Stimulated activated CD4-positive, alpha-beta T cell treated with anti-CD3 and anti-CD28 coated beads, Interleukin-12 subunit alpha, Interleukin-12 subunit beta, amount 100 ng/mL, for 48 hours (primary cell): Measurements from ENCODE around the gene SKI.

ENCODE experiments used
- DNase-seq, 3 donors: peaks; one replicate each; pipeline ENCODE4 v3.0.0-alpha.2; 2020; ENCODE audit warnings: low read depth in 2 of 3, low spot score in 1 of 3

SKI gene

DNA sequence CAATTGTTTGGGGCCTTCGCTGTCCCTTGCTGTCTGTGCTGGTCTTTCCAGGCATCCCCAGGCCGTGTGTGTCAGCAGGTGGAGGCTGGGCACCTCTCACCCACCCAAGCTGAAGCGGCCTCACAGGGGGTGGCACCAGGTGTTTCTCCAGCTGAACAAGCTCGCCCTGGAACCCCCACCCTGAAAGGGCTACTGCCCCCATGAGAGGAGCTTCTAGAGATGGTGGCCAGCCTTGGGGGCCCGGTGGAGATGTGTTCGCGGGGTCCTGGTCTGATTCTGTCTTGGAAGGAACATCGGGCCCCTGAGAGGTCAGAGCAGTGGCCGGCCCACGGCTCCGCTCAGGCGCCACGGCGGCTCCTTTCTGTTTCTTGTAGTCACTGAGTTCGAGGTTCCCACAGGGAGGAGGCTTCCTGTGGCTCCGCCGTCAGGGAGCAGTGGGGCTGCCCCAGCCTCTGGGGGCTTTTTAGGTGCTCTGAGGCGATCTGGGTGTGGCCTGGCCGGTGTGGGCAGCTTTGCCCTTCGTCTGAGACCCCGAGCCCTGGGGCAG is 46.9 kb downstream of the SKI start:
- DNase-seq: no peak

DNA sequence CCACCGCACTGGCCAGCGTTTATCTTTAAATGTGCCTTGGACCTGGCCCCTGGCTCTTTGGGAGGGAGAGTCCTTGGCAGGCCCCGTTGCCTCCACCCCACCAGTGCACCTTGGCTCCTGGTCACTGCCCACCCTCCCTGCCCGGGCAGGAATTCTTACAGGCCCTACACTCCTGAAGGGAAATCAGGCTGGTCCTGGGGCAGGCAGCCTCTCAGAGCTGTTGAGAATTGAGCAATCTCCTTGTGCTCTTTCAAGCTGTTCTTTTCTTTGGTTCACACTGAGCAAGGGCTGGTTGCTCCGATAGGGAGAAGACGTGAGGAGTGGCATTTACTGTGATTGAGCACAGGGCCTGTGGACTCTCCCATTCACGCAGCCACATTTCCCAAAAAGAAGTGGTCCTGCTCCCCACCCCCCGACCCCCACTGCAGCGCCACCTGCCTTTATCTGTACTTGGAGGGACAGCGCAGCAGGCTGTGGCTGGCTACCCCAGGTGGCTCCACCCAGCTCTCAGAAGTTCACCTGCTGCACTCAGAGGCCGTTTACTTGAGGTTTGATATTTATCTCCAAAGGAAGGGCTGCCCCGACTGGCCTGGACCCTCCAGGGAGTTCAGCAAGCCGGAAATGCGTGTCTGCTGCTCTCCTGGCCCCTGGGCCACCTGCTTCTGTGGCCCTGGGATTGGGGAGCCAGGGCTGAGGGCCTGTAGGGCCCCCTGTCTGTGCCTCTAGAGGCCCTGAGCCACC is 47.8 kb downstream of the SKI start:
- no peak for DNase-seq

DNA sequence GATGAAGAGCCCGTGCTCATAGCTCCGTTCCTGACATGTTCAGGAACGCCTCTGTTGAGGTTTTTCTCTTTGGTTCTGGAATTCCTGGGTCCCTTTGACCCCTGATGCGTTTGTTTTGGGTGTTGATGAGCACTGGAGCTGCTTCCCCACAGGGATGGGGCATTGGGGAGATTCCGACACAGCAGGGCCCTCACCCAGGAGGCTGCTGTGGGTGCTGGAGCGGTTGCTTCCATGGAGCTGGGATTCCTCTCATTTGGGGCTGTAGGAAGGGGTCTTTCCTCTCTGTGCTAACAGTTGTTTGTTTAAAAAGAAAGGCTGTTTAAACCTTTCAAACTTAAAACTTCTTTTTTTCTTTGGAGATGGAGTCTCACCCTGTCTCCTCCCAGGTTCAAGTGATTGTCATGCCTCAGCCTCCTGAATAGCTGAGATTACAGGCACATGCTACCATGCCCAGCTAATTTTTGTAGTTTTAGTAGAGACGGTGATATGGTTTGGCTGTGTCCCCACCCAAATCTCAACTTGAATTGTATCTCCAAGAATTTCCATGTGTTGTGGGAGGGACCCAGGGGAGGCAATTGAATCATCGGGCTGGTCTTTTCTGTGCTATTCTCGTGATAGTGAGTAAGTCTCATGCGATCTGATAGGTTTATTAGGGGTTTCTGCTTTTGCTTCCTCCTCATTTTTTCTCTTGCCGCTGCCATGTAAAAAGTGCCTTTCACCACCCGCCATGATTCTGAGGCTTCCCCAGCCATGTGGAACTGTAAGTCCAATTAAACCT is 48.9 kb downstream of the SKI start:
- DNase-seq: no peak

DNA sequence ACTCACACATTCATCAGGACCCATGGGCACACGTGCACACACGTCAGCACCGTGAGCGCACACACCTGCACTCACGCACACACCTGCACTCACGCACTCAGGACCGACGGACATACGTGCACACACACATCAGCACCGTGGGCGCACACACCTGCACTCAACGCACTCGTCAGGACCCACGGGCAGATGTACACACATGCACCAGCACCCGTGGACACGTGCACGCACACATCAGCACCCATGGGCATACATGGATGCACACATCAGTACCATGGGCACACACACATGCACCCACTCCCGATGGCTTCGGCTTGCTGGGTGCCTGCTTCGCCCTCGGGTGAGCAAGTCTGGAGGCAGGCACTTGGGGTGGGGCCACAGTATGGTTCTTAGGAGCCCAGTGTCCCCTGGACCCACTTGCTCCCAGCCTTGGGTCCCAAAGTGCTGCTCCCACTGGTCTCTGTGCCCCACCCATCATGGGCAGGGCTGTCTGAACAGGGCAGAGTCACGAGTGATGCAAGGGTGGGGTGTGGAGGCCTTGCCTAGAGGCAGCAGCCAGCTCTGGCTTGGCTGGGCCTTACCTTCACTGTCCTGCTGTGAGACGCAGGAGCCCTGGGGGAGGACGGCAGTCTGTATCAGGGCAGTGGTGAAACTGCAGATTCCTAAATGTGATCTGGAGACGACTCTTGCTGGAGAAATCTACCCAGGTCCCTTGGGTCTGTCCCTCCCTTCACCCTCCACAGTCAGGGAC is 49.8 kb downstream of the SKI start:
- DNase-seq: no peak

DNA sequence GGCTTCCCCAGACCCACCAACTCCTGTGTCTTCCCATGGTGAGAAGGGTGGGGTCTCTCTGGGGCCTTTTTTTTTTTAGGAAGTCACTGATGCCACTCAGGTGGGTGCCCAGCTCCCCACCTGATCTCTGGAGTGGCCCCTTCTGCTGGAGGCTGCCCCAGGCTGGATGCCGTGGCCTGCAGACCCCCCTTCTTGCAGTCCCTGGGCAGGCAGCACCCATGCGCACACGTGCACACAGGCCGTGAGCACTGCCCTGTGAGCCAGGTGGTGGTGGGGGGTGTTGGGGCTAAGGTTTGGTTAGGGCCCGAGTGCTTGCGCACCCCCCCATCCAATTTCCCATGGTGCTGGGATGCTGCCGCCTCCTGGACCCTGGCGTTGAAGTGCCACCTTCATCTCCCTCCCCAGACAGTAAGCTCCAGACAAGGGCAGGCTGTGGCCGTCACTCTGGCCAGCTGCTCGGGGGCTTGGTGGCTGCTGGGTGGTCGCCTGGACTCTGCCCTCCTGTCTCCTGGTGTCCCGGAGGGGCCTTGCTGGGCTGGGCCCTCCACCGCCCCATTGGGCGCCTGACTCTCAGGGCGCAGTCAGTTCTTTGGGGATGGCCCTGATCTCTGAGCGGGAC is 50.6 kb downstream of the SKI start:
- DNase-seq: no peak

DNA sequence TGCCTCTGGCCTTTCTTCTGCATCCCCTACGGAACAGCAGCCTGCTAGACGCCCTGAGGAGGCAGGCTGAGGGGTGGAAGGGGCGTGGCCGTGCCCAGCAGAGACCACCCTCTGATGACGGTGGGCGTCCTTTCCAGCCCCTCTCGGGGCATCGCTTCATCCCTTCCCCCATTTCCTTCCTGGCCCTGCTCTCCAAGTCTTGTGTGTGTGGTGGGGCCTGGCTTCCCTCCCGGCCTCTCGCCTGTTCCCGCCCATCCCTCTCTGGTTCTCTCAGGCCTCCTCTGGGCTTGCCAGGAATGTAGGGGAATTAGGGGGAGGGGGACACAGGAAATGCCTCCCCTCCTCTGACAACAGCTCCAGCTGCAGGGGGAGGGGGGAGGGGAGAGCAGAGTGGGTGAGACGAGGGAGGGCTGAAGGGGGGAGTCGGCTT is 51.1 kb downstream of the SKI start:
- DNase-seq: no peak

DNA sequence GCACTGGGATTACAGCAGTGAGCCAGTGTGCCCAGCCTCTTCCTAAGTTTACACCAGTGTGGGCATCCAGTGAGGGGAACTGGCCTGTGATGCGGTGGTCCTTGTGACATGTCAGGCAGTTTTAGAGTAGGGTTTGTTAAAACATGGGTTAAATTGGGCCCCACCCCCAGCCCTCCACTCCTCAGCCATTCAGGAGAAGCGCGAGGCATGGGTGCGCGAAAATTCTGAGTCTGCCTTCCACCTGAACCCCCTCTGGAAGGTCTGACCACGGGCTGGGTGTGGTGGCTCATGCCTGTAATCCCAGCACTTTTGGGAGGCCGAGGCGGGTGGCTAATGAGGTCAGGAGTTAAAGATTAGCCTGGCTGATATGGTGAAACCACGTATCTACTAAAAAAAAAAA is 51.7 kb downstream of the SKI start:
- no peak for DNase-seq

DNA sequence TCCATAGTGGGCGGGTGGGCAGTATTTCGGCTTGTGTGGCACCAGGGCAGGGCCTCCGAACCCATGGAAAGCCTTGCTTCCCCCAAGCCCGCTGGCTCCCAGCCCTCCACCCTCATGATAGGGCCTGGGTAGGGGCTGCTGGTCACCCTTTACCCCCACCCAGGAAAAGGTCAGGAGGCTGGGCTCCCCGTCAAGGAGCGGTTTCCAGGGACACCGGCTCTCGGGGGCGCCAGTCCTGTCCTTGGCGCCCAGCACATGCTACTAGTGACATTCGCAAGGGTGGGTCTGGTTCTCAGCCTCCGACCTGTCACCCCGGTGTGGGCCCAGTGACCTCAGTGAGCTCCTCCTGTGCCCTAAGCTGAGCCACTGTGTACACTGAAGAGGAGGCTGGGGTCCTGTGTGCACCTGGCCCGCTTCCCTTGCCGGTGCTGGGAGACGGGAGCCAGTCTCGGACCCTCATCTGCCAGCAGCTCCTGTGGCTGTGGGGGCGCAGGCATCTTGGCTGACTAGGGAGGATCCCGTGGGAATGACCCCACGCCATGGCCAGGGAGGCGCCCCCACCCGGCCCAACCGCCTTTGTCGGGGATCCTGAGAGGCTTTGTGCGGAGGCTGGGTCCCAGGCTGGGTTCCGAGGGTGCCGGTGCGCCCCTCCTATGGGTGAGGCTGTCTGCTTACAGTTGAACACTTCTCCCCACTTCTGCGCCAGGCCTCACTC is 54.6 kb downstream of the SKI start:
- DNase-seq: no peak

DNA sequence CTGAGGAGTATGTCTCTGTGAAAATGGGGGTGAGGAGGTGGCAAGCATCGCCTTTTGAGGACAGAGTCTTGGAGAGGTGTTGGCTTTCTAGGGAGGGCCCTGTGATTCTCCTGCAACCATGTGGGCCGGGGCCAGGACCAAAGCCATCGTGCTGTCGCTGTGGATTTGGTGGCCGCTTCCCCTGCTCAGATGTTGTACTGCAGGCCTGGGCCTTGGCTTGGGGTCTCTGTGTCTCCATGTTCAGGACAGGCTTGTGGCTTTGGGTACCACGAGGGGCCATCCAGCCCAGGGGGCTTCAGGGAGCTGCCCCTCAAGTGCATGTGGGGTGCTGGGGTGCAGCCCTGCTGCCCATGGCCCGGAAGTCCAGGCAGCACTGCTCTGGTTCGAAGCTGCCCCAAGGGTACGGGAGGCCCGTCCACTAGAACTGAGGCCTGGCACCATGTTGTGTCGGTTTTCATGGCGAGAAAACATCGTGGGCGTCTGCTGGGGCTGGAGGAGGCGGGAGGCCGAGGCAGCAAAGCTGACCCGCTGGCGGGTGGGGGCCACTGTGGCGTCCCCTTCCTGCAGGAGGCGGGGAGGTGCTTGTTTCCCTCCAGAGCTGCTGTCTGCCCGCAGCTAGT is 55.4 kb downstream of the SKI start:
- no peak for DNase-seq

DNA sequence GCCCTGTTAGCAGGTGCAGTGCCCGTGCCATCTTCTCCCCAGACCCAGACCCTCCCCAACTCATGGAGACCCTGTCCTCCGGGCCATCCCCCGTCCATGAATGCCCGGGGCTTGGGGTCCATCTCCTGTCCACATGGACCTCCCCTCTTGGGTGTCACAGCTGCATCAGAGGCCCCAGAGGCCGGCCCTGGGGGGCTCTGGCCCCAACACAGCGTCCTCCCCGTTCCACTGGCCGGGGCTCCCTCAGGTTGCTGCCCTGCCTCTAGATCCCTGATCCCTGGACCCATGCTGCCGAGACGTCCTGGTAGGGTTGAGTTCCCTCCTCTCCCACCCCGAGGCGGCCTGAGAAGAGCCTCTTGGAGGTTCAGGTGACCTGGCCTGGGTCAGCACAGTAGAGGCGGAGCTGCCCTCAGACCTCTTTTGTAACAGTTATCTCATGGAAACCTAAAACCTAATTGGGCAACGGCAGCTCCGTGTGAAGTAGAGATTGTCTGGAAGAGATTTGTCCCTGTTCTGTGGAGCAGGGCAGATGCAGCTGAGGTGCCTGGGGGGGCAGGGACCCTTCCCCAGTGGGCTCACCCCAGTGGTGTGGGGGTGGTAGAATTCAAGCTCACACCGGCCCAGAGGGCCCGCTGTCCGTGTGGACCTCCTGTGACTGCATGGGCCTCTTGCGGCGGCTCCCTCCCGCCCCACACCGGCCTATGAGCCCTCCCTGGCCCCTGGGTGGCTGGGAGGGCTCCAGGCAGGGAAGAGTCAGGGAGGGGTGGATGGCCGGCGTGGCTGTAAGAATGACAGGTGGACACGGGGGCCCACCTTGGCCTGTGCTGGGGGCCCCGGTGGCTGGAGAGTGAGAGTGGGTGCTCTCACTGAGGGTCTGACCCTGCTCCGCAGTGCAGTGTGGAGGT is 56.1 kb downstream of the SKI start:
- no peak for DNase-seq

DNA sequence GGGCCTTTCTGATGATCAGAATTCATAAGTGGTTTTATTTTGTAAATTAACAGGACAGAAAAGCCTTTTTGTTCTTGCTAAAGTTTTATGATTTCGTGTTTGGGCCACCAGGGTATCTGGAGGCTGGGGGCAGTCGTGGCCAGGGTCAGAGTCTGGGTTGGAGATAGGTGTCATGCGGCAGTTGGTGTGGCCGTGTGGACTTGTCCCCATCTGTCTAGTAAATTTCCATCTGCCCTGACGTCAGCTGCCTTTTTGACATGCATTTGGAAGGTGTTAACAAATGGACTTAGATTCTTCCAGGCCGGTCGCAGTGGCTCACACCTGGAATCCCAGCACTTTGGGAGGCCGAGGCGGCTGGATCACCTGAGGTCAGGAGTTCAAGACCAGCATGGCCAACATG is 56.8 kb downstream of the SKI start:
- DNase-seq: no peak

DNA sequence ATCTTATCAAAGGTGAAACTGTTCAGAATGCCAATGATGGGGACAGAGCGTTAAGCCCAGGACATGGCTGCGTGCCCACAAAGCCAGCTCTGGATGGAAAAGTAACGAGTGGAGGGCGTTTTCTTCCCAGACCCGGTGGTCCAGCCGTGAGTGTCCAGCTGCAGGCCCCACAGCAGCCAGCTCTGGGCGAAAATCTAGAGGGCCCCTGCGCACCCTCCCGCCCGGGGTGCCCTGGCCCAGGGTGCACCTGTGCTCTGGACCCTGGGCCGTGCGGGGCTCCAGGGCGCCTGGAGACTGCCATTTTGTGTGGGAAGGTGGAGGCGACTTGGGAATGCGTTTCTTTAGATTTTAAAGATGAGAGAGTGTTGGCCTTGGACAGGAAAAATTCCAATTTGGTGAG is 58.8 kb downstream of the SKI start:
- DNase-seq: no peak

DNA sequence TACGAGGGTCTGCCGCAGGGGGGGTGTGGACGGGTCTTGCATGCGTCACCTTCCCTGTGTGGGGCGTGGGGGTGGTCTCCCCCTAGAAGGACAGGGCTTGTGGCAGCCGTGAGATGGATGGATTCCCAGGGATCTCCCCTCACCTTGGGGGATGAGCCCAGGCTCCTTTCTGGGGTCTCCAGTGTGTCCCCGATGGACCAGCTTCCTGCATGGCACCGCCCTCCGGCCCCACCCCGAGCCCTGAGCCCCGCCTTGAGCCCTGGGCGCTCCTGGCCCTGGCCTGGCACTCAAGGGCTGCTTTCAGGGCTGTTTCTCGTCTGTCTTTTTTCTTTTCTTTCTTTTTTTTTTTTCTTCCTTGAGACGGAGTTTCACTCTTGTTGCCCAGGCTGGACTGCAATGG is 59.5 kb downstream of the SKI start:
- DNase-seq: no peak

DNA sequence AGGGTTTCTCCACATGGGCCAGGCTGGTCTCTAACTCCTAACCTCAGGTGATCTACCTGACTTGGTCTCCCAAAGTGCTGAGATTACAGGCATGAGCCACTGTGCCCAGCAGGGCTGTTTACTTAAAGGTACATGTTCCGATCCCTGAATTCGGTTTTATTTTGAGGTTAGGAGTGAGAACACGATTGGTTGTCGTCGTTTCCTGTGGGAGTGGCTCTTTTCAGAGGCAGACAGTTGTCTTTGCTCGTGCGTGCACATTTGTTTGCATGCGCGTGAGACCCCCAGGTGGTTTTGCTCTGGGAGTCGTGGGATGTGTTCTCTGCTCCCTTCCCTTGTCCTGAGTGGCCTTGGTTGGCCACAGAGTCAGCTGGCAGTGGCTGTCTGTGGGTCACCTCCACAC is 60.2 kb downstream of the SKI start:
- DNase-seq: no peak

DNA sequence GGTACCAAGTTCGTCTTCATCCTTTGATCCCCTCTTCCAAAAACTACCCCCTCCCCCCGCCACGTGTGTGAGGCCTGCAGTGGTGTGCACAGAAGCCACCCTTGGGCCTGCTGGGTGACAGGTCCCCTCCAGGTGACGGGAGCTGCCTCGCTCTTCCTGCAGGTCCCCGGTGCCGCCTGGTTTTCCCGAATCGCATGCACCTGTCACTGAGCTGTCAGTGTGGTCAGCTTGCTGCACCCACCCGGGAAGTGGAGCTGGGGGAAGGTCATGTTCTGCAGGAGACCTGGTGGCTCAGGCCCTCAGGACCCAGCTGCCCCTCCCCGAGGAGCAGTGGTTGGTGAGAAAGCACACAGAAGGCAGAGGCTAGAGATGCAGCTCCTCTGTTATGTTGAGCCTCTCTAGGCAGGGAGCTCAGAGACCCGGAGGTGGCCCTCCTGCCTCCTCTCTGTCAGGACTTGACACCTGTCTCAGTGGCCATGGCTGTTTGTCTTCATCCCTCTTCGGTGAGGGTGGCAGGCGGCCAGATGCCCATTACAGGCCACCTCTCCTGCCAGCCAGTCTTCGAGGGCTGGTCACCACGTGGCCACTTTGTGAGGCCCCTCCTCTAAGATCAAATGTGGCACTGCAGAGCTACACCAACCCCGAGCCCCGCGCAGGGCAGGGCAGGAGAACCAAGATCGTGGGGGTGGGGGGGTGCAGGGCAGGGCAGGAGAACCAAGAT is 60.9 kb downstream of the SKI start:
- DNase-seq: no peak

DNA sequence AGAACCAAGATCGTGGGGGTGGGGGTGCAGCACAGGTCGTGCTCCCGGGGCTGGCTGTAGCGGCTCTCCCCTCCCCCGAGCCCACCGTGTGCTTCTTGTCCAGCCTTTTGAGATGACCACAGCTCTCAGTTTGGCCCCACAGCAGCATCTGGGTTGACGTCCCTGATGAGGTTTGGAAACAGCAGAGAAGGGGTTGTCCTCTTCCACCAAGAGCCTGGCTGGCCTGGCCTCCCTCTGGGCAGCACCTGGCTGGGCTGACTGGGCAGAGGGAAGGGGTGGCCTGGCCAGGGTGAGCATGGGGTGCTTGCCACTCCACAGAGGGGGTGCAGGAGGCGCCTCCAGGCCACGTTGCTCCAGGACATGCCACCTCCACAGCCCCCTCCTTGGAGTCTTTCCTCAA is 61.5 kb downstream of the SKI start:
- no peak for DNase-seq

DNA sequence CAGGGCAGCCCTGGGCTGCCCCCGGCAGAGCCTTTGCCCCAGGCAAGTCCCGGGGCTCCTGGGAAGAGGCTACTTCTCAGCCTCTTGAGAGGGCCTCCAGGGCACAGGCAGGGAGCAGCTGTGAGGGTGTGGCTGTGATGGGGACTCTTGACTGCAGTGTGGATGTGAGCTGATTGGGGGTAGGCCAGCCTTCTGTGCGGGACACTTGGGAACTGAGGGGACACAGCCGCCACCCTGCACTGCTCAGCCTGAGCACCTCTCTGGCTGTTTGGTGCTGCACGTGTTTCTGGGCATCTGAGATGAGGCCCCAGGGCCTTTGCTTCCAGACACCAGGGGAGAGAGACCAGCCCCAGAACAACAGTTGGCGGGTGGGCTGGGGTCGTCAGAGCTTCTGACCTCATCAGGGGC is 62.1 kb downstream of the SKI start:
- no peak for DNase-seq
